BE2C (cell line): ENCODE results near the gene IQCE.

Experiments
- DNase-seq: peaks from one replicate; pipeline ENCODE4 v3.0.0-alpha.2; 2020
- H3K27me3 ChIP-seq: fragments of 250-450 bp; sonication (Bioruptor Pico); 2 replicates; pipeline ENCODE4 v1.5.1; 2020; ENCODE audit warnings: mild to moderate bottlenecking
- H3K36me3 ChIP-seq: fragments of 250-450 bp; sonication (Bioruptor Pico); 2 replicates; pipeline ENCODE4 v1.5.1; 2020; ENCODE audit warnings: mild to moderate bottlenecking
- H3K4me1 ChIP-seq: fragments of 250-450 bp; sonication (Bioruptor Pico); 2 replicates; pipeline ENCODE4 v1.5.1; 2020
- H3K4me3 ChIP-seq: 2 replicates; pipeline ENCODE4 v1.5.1; 2011; ENCODE audit warnings: low read depth, low read length
- H3K9me3 ChIP-seq: fragments of 250-450 bp; sonication (Bioruptor Pico); 2 replicates; pipeline ENCODE4 v1.5.1; 2020
- CTCF ChIP-seq: IDR thresholded peaks from 2 replicates; pipeline ENCODE4 v1.5.1; 2012; ENCODE audit warnings: mild to moderate bottlenecking, low read depth, low read length

The IQCE gene

GRCh38 chr7:2567679-2568278, 9.0 kb downstream of the IQCE start:
- no peak overlapping the region for H3K4me3 ChIP-seq
- no peaks in the 10 kb centered on the region; the same call in 1 of the 2 replicates for H3K36me3 ChIP-seq
- H3K9me3 ChIP-seq: no peaks in the 10 kb centered on the region
- peak; percentile 79 for TF ChIP-seq CTCF
- no peaks in the 10 kb centered on the region; the same call in 1 of the 2 replicates for H3K4me1 ChIP-seq
- H3K27me3 ChIP-seq: no peaks in the 10 kb centered on the region
- peak; percentile 53 for DNase-seq

- no peaks in the 10 kb centered on the region for H3K9me3 ChIP-seq
- DNase-seq: no peak
- H3K36me3 ChIP-seq: no peaks in the 10 kb centered on the region; the same call in 1 of the 2 replicates
- no peaks in the 10 kb centered on the region for H3K27me3 ChIP-seq
- no peaks in the 10 kb centered on the region; the same call in 1 of the 2 replicates for H3K4me1 ChIP-seq
- no peak for TF ChIP-seq CTCF
- no peak overlapping the region for H3K4me3 ChIP-seq
Observed at GRCh38 chr7:2568521-2569223, 9.9 kb downstream of the IQCE start.

- H3K4me3 ChIP-seq: no peak overlapping the region
- DNase-seq: no peak
- H3K36me3 ChIP-seq: no peaks in the 10 kb centered on the region; the same call in 1 of the 2 replicates
- TF ChIP-seq CTCF: no peak
- no peaks in the 10 kb centered on the region; the same call in 1 of the 2 replicates for H3K4me1 ChIP-seq
- H3K27me3 ChIP-seq: no peaks in the 10 kb centered on the region
- no peaks in the 10 kb centered on the region for H3K9me3 ChIP-seq
Observed at GRCh38 chr7:2569421-2569820, 10.6 kb downstream of the IQCE start.

GRCh38 chr7:2570021-2570420, 11.2 kb downstream of the IQCE start:
- no peaks in the 10 kb centered on the region for H3K9me3 ChIP-seq

GRCh38 chr7:2571409-2571808, 12.6 kb downstream of the IQCE start:
- no peaks in the 10 kb centered on the region; the same call in 1 of the 2 replicates for H3K4me1 ChIP-seq
- no peaks in the 10 kb centered on the region for H3K27me3 ChIP-seq
- DNase-seq: no peak
- no peaks in the 10 kb centered on the region for H3K9me3 ChIP-seq
- no peak for TF ChIP-seq CTCF
- H3K36me3 ChIP-seq: no peaks in the 10 kb centered on the region; the same call in 1 of the 2 replicates
- H3K4me3 ChIP-seq: no peak overlapping the region

More at GRCh38 chr7:2570021-2570420, 11.2 kb downstream of the IQCE start:
- Histone ChIP-seq H3K36me3 (no peaks in the 10 kb centered on the region; the same call in 1 of the 2 replicates), H3K27me3 (no peaks in the 10 kb centered on the region), H3K4me1 (no peaks in the 10 kb centered on the region; the same call in 1 of the 2 replicates), H3K4me3 (no peak overlapping the region)
- no peak for DNase-seq
- no peak for TF ChIP-seq CTCF
